Stimulated activated CD4-positive, alpha-beta T cell treated with anti-CD3 and anti-CD28 coated beads, Interleukin-2, amount 100 ng/mL, for 24 hours (primary cell): ENCODE measurements around the gene USPL1.
"Not testable (repeated sequence)": the region's sequence is repeated elsewhere in the genome, so short reads cannot be mapped to it uniquely, and the experiment has no call there.

Source experiments
- DNase-seq, 2 donors: peaks; one replicate each; pipeline ENCODE4 v3.0.0-alpha.2; 2020

USPL1 gene

GRCh38 chr13:30617315-30618185, at the start of gene USPL1:
USPL1 (plus strand) TSS chr13:30617920; CDS start chr13:30621141, 3,221 bp downstream.
- DNase-seq: peak; percentile 98 to 99

GRCh38 chr13:30569901-30570576, 47.7 kb upstream of the USPL1 start:
- no peak for DNase-seq

- no peak for DNase-seq
Observed at GRCh38 chr13:30570691-30571090, 47.0 kb upstream of the USPL1 start.

GRCh38 chr13:30572859-30573275, 44.9 kb upstream of the USPL1 start:
- no peak for DNase-seq

GRCh38 chr13:30576528-30576927, 41.2 kb upstream of the USPL1 start:
- peak; percentile 22 to 34 for DNase-seq

GRCh38 chr13:30577401-30577852, 40.3 kb upstream of the USPL1 start:
- DNase-seq: peak; percentile 31 to 37

GRCh38 chr13:30580852-30581502, 36.7 kb upstream of the USPL1 start:
- DNase-seq: no peak

- no peak for DNase-seq
Observed at GRCh38 chr13:30581582-30581981, 36.1 kb upstream of the USPL1 start.

GRCh38 chr13:30584051-30584731, 33.5 kb upstream of the USPL1 start:
- DNase-seq: no peak

GRCh38 chr13:30585748-30586262, 31.9 kb upstream of the USPL1 start:
- no peak for DNase-seq

GRCh38 chr13:30587231-30587630, 30.5 kb upstream of the USPL1 start:
- no peak for DNase-seq

- no peak for DNase-seq
Observed at GRCh38 chr13:30587739-30588138, 30.0 kb upstream of the USPL1 start.

- DNase-seq: no peak
Observed at GRCh38 chr13:30593001-30593400, 24.7 kb upstream of the USPL1 start.

GRCh38 chr13:30600496-30600895, 17.2 kb upstream of the USPL1 start:
- no peak for DNase-seq

- DNase-seq: no peak
Observed at GRCh38 chr13:30601836-30602235, 15.9 kb upstream of the USPL1 start.

GRCh38 chr13:30605052-30605451, 12.7 kb upstream of the USPL1 start:
- no peak for DNase-seq

GRCh38 chr13:30607186-30607585, 10.5 kb upstream of the USPL1 start:
- DNase-seq: not testable (repeated sequence)

- peak; percentile 31 to 49 for DNase-seq
Observed at GRCh38 chr13:30607908-30608307, 9.8 kb upstream of the USPL1 start.

- DNase-seq: no peak
Observed at GRCh38 chr13:30608364-30608763, 9.4 kb upstream of the USPL1 start.

- DNase-seq: no peak
Observed at GRCh38 chr13:30610311-30610710, 7.4 kb upstream of the USPL1 start.

GRCh38 chr13:30615481-30615865, 2.2 kb upstream of the USPL1 start:
- DNase-seq: no peak

- DNase-seq: no peak
Observed at GRCh38 chr13:30615866-30616541, 1.7 kb upstream of the USPL1 start.
